ENCODE results near the gene CMBL. TPM values are rescaled to one million over a fixed set of nuclear protein-coding genes. Genes with fewer than 3 reads are reported as not detected.

CMBL gene
- total RNA-seq, 1 experiment from 2014 or later: 12.6 TPM

GRCh38 chr5:10279925-10280720 lies 27.6 kb downstream of the CMBL start:
- Histone ChIP-seq H3K79me1 (ENCODE audit: insufficient read depth, low read depth, low read length, poor library complexity, severe bottlenecking) (no peaks in the 10 kb centered on the region), H3K9ac (ENCODE audit: extremely low read depth, insufficient read length, low read length) (no peak overlapping the region)
- no CpG with 5 or more reads among the region's 7 CpGs for WGBS (ENCODE audit: extremely low coverage, insufficient read length, low lambda C conversion rate)

More at GRCh38 chr5:10279925-10280720, 27.6 kb downstream of the CMBL start:
- no peak overlapping the region for H4K5ac ChIP-seq (ENCODE audit: insufficient read length, low read depth, low read length)
- no peaks in the 10 kb centered on the region for H3K9me3 ChIP-seq (ENCODE audit: control insufficient read depth, low read depth, low read length)
- no peak overlapping the region for H2BK15ac ChIP-seq (ENCODE audit: low read depth, low read length)
- no peak overlapping the region for H3K4me2 ChIP-seq (ENCODE audit: insufficient read depth, insufficient read length, low read length)
- H3K56ac ChIP-seq (ENCODE audit: insufficient read length, low read depth, low read length): no peak overlapping the region
- H3K14ac ChIP-seq (ENCODE audit: insufficient read depth, low read length): no peak overlapping the region
- DNase-seq: no peak
- Mint-ChIP-seq H3K36me3 (ENCODE audit: insufficient read depth in 1 of 3, low read depth in 3 of 3) (no peaks in the 10 kb centered on the region; a peak in 1 of 7 replicates), H3K4me3 (no peak overlapping the region), H3K27me3 (ENCODE audit: low read depth) (no peaks in the 10 kb centered on the region), H3K4me1 (peaks cover 18 to 19% of the 10 kb centered on the region in 2 experiments), H3K9me3 (no peaks in the 10 kb centered on the region), H3K27ac (no peak overlapping the region)
- no peak overlapping the region for H2AK5ac ChIP-seq (ENCODE audit: insufficient read length, low read length)
- H3K79me2 ChIP-seq (ENCODE audit: insufficient read depth, low read length): no peaks in the 10 kb centered on the region
- no peak overlapping the region for H3K4ac ChIP-seq (ENCODE audit: low read depth, low read length)
- H3K18ac ChIP-seq (ENCODE audit: insufficient read length, low read depth, low read length): no peak overlapping the region
- TF ChIP-seq, protein P1, sequence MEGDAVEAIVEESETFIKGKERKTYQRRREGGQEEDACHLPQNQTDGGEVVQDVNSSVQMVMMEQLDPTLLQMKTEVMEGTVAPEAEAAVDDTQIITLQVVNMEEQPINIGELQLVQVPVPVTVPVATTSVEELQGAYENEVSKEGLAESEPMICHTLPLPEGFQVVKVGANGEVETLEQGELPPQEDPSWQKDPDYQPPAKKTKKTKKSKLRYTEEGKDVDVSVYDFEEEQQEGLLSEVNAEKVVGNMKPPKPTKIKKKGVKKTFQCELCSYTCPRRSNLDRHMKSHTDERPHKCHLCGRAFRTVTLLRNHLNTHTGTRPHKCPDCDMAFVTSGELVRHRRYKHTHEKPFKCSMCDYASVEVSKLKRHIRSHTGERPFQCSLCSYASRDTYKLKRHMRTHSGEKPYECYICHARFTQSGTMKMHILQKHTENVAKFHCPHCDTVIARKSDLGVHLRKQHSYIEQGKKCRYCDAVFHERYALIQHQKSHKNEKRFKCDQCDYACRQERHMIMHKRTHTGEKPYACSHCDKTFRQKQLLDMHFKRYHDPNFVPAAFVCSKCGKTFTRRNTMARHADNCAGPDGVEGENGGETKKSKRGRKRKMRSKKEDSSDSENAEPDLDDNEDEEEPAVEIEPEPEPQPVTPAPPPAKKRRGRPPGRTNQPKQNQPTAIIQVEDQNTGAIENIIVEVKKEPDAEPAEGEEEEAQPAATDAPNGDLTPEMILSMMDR (conservative IDR thresholded peaks at IDR 0.05): no peak
- no peak overlapping the region for H3K23ac ChIP-seq (ENCODE audit: insufficient read length, low read depth, low read length)
- H2AFZ ChIP-seq (ENCODE audit: low read length): no peak overlapping the region
- H4K91ac ChIP-seq (ENCODE audit: insufficient read length, low read depth, low read length): no peak overlapping the region
- no peak overlapping the region for H2BK120ac ChIP-seq (ENCODE audit: low read depth, low read length, poor library complexity, severe bottlenecking)
- H3K4me1 ChIP-seq (ENCODE audit: insufficient read depth, low read length): peaks cover 2% of the 10 kb centered on the region; the same call in 1 of the 2 replicates
- no peak overlapping the region for H2BK20ac ChIP-seq (ENCODE audit: low read depth, low read length, poor library complexity, severe bottlenecking)
- no peaks in the 10 kb centered on the region for H3K27me3 ChIP-seq (ENCODE audit: insufficient read depth, low read length)
- H4K20me1 ChIP-seq (ENCODE audit: control insufficient read depth, insufficient read depth, insufficient read length): no peaks in the 10 kb centered on the region
- H3T11ph ChIP-seq (ENCODE audit: low read length): no peak overlapping the region
- no peak overlapping the region for H4K8ac ChIP-seq (replicated peaks; ENCODE audit: insufficient read length, low read depth, low read length)
- H2BK12ac ChIP-seq (ENCODE audit: insufficient read length, low read depth, low read length): no peak overlapping the region
- H2BK5ac ChIP-seq (ENCODE audit: insufficient read length, low read length): no peak overlapping the region
- H3K23me2 ChIP-seq (ENCODE audit: insufficient read length, low read depth, low read length, poor library complexity, severe bottlenecking): no peaks in the 10 kb centered on the region
- no peak overlapping the region for H3K27ac ChIP-seq (ENCODE audit: insufficient read length, low read depth, low read length)
